A673 (cell line): ENCODE data around the gene KRTAP1-1.

Source experiments
- CTCF ChIP-seq: fragments of 300-800, 200-600 bp; sonication (generic); conservative IDR thresholded peaks from 2 replicates; pipeline ENCODE4 v1.5.1; 2017; ENCODE audit warnings: low read depth, mild to moderate bottlenecking, antibody characterized with exemption, low read length, moderate library complexity, mixed read lengths
- EZH2 ChIP-seq: fragments of 200-600 bp; sonication (generic); IDR thresholded peaks from 2 replicates; pipeline ENCODE4 v1.6.1; 2017; ENCODE audit warnings: borderline replicate concordance, low read depth, mild to moderate bottlenecking, mixed read lengths, antibody characterized with exemption, low read length; ENCODE audit not compliant: poor library complexity, severe bottlenecking

- TF ChIP-seq EZH2 (no peak), CTCF (no peak)
Measured at GRCh38 chr17:41026715-41027471, 14.4 kb downstream of the KRTAP1-1 start, which contains the start of gene KRTAP1-5.
